ENCODE data around the gene MEI1.

DNA sequence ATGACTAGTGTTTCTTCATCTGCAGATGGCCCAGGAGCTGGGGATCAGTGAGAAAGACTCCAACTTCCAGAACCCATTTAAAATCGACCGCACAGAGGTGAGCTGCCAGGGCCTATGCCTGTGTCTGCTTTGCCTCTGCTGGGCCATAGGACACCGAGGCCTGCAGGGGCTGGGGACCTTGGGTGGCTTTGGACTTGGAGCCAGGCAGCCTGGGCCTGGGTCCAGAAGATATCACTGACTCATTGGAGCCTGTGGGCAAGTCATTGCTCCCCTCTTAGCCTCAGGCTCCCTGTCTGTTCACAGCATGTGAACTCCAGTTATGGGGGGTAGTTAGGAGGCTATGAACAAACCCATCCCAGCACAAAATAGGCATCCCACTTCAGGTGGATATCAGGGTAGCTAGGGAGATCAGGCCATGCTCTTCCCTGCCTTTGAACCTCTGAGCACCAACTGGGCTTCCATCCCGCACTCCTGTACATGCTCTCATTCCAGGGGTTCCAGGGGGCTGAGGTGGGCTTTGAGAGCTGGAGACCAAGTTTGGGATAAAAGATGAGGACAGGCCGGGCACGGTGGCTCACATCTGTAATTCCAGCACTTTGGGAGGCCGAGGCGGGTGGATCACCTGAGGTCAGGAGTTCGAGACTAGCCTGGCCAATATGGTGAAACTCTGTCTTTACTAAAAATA lies 114.6 kb downstream of the MEI1 start:
- TF ChIP-seq, protein P1, sequence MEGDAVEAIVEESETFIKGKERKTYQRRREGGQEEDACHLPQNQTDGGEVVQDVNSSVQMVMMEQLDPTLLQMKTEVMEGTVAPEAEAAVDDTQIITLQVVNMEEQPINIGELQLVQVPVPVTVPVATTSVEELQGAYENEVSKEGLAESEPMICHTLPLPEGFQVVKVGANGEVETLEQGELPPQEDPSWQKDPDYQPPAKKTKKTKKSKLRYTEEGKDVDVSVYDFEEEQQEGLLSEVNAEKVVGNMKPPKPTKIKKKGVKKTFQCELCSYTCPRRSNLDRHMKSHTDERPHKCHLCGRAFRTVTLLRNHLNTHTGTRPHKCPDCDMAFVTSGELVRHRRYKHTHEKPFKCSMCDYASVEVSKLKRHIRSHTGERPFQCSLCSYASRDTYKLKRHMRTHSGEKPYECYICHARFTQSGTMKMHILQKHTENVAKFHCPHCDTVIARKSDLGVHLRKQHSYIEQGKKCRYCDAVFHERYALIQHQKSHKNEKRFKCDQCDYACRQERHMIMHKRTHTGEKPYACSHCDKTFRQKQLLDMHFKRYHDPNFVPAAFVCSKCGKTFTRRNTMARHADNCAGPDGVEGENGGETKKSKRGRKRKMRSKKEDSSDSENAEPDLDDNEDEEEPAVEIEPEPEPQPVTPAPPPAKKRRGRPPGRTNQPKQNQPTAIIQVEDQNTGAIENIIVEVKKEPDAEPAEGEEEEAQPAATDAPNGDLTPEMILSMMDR (IDR thresholded peaks at IDR 0.05; ENCODE audit: low read length): no peak
- TF ChIP-seq EZH2 (optimal IDR thresholded peaks at IDR 0.05; ENCODE audit: low read depth, low read length): no peak
